ENCODE measurements around the gene ABHD12. TPM values are rescaled to one million over a fixed set of nuclear protein-coding genes. Genes with fewer than 3 reads are reported as not detected.

ABHD12 gene
- total and polyA plus RNA-seq, 2 donors (not counting 3 experiments of a cell fraction or from before 2014, with no cell fraction given), result 19.2 to 36.0 TPM

GRCh38 chr20:25277941-25278521 lies 112.6 kb downstream of the ABHD12 start:
- BruUV-seq (replicated peaks), result no TSS peak

More at GRCh38 chr20:25277941-25278521, 112.6 kb downstream of the ABHD12 start:
- Histone ChIP-seq H4K20me1 (replicated peaks; ENCODE audit: control insufficient read depth, extremely low read depth, insufficient read depth, low read length) (no peaks in the 10 kb centered on the region), H3K9ac (replicated peaks; ENCODE audit: extremely low read depth, insufficient read depth, low read length) (no peak overlapping the region), H3K27me3 (ENCODE audit: control insufficient read depth in 2 of 2, insufficient read depth in 2 of 2, low read length in 2 of 2) (no peaks in the 10 kb centered on the region), H3K4me1 (ENCODE audit: control insufficient read depth, extremely low read depth, insufficient read depth, low read length) (no peaks in the 10 kb centered on the region), H3K4me3 (replicated peaks in 1 of 3; ENCODE audit: insufficient read depth in 1 of 3, low read depth in 1 of 3, low read length in 3 of 3) (no peak overlapping the region), H2AFZ (ENCODE audit: low read depth, low read length) (no peak overlapping the region), H3K4me2 (ENCODE audit: insufficient read depth, low read length) (no peak overlapping the region), H3K9me1 (replicated peaks; ENCODE audit: control insufficient read depth, extremely low read depth, insufficient read depth, low read length) (no peaks in the 10 kb centered on the region), H3K79me2 (ENCODE audit: control insufficient read depth, insufficient read depth, low read length) (no peaks in the 10 kb centered on the region), H3K9me3 (replicated peaks; ENCODE audit: control insufficient read depth, insufficient read depth, low read length) (no peaks in the 10 kb centered on the region), H3K36me3 (ENCODE audit: control insufficient read depth in 2 of 2, extremely low read depth in 1 of 2, insufficient read depth in 2 of 2, low read length in 2 of 2) (peaks cover 2 to 56% of the 10 kb centered on the region in 2 experiments), H3K27ac (ENCODE audit: insufficient read depth, low read depth, low read length) (no peak overlapping the region)
- TF ChIP-seq POLR2A (IDR thresholded peaks at IDR 0.05; ENCODE audit: low read depth, low read length) (no peak), FOS (IDR thresholded peaks at IDR 0.05; ENCODE audit: borderline replicate concordance, insufficient read depth, low read length) (no peak), GATA2 (IDR thresholded peaks at IDR 0.05; ENCODE audit: insufficient read depth, insufficient read length, low read depth, low read length) (no peak), JUN (IDR thresholded peaks at IDR 0.05; ENCODE audit: borderline replicate concordance, insufficient read depth, insufficient read length, low read depth) (no peak), CTCF (IDR thresholded peaks at IDR 0.05; ENCODE audit: extremely low read depth in 1 of 2, insufficient read depth in 1 of 2, low read depth in 1 of 2, low read length in 2 of 2) (no peak), MAX (IDR thresholded peaks at IDR 0.05; ENCODE audit: insufficient read depth, insufficient read length) (no peak), EZH2 (IDR thresholded peaks at IDR 0.05; ENCODE audit: borderline replicate concordance, low read depth, low read length, severe bottlenecking) (no peak)
- FAIRE-seq, result no peak
- dilution Hi-C loops (cut with MboI; ENCODE audit: extremely low pct_ligation_motif_present, low sequenced_read_pairs), result no loop called here
- POLR2A ChIA-PET, result no interaction called here
- intact Hi-C loops (cut with micrococcal nuclease), result no loop called here
- no peak for DNase-seq (ENCODE audit: low read depth, low spot score)
- CTCF ChIA-PET, result interaction anchor here (2.3 kb wide), 1 partner anchor 121 kb away, joined by 6 read pairs; no protein-coding TSS in a partner anchor
